Measurements from ENCODE around the gene GPR84.

Gene GPR84

DNA sequence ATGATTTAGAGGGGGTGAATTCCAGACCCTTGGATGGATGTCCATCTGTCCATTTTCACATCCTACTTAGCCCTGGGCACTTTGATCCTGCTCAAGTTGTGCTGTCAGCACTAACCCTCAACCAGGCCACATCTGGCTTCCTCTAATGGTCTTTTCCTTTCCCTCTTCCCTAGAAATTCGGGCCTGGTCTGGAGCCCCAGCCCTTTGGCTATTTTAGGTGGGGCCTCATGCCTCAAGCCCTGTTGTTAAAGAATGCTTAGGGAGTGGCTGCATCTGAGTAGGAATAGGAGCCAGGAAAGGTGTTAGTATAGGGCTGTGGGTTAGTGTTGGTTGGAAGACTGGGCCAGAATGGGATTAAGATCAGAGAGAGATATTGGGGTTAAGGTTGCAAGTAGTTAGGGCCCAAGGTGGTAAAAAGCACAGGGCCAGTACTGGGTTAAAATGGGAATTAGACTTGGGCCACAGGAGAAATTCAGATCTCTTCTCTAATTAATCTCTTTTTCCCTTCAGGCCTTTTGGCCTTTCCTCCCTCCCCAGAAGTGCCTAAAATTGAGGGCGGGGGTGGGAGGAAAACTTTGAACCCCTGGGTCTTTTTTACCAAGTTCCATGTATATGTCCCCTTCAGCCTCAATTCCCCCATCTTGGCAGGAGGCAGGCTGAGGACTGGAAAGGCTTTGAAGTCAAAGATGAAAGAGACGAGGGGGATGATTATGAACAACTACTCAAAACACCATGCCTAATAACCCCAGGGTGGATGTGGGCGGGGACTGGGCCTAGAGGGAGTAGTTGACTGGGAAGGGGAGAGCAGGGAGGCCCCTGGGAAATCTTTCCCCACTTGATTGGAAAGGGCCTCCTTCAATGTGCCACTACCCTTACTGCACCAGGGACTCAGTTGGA lies 24.2 kb upstream of the GPR84 start:
- H3K4me3 ChIP-seq (ENCODE audit: low read length in 2 of 2): no peak overlapping the region
- peaks cover 0 to 12% (median 0%) of the 10 kb centered on the region in 3 experiments for H3K27me3 ChIP-seq (ENCODE audit: control insufficient read depth in 3 of 3, insufficient read depth in 3 of 3, low read depth in 1 of 3, low read length in 3 of 3)
- no peaks in the 10 kb centered on the region for H3K36me3 ChIP-seq (replicated peaks in 1 of 2; ENCODE audit: control insufficient read depth in 2 of 2, insufficient read depth in 2 of 2, low read length in 2 of 2)
- peak overlapping the region; percentile 4 for H3K18ac ChIP-seq (ENCODE audit: low read length)
- H2BK15ac ChIP-seq (ENCODE audit: low read length): no peak overlapping the region
- H4K8ac ChIP-seq (ENCODE audit: low read depth, low read length): no peak overlapping the region
- no peak overlapping the region for H3K9ac ChIP-seq (ENCODE audit: low read depth, low read length, poor library complexity)
- H3K14ac ChIP-seq (ENCODE audit: low read length): no peak overlapping the region
- no peak overlapping the region for H2BK12ac ChIP-seq (ENCODE audit: low read length)
- no peak overlapping the region for H2BK5ac ChIP-seq (ENCODE audit: low read length)
- no peak overlapping the region for H2BK120ac ChIP-seq (ENCODE audit: low read depth, low read length)
- peak overlapping the region; percentile 26 for H2AK5ac ChIP-seq (ENCODE audit: low read depth, low read length)
- peaks cover 51 to 61% of the 10 kb centered on the region in 2 donors for H3K4me1 ChIP-seq (ENCODE audit: control insufficient read depth in 2 of 2, insufficient read depth in 1 of 2, low read depth in 1 of 2, low read length in 2 of 2)
- H3K9me3 ChIP-seq (replicated peaks in 1 of 2; ENCODE audit: control insufficient read depth in 2 of 2, insufficient read depth in 1 of 2, low read depth in 1 of 2, low read length in 2 of 2): no peaks in the 10 kb centered on the region
- no peak overlapping the region for H2AFZ ChIP-seq (ENCODE audit: low read length)
- peak overlapping the region; percentile 22 for H3K27ac ChIP-seq (replicated peaks; ENCODE audit: low read length)
- no peak overlapping the region for H4K91ac ChIP-seq (ENCODE audit: low read depth, low read length, poor library complexity)
- no peak overlapping the region for H3K4ac ChIP-seq (ENCODE audit: low read length)
- no CpG with 5 or more reads among the region's 4 CpGs for WGBS, 2 donors (ENCODE audit: extremely low coverage in 2 of 2, insufficient read length in 2 of 2, insufficient replicate concordance in 1 of 2)
- DNase-seq (ENCODE audit: low spot score): no peak
- no peak overlapping the region for H3K23ac ChIP-seq (ENCODE audit: low read depth, low read length, poor library complexity)
- H3K4me2 ChIP-seq (ENCODE audit: insufficient read depth, low read length, poor library complexity, severe bottlenecking): no peak overlapping the region
- peaks cover 4% of the 10 kb centered on the region for H3K79me1 ChIP-seq (ENCODE audit: low read depth, low read length)

DNA sequence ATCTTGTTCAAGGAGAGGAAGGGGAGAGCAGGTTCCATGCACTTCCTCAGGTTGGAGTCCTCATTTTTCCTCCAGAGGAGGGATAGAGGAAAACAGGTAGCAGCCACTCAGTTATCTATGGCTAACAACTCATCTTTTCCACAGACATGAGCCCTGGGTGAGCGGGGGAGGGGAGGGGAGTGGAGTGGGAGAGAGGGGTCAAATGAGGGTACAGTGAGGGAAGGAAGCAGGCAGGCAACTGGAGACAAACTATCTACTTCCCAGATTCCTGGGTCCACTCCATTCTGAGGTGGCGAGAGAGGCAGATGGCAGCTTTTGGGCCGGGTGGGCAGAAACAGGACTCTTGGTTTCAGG lies 22.8 kb upstream of the GPR84 start:
- Histone ChIP-seq H3K4me1 (ENCODE audit: control insufficient read depth in 2 of 2, insufficient read depth in 1 of 2, low read depth in 1 of 2, low read length in 2 of 2) (peaks cover 51 to 55% of the 10 kb centered on the region in 2 donors), H3K36me3 (replicated peaks in 1 of 2; ENCODE audit: control insufficient read depth in 2 of 2, insufficient read depth in 2 of 2, low read length in 2 of 2) (no peaks in the 10 kb centered on the region), H3K18ac (ENCODE audit: low read length) (peak overlapping the region; percentile 15), H2BK5ac (ENCODE audit: low read length) (no peak overlapping the region), H2AK5ac (ENCODE audit: low read depth, low read length) (no peak overlapping the region), H3K27me3 (ENCODE audit: control insufficient read depth in 3 of 3, insufficient read depth in 3 of 3, low read depth in 1 of 3, low read length in 3 of 3) (peaks cover 0 to 12% (median 0%) of the 10 kb centered on the region in 3 experiments), H2BK15ac (ENCODE audit: low read length) (no peak overlapping the region), H3K79me1 (ENCODE audit: low read depth, low read length) (peaks cover 4% of the 10 kb centered on the region), H3K4me3 (ENCODE audit: low read length in 2 of 2) (no peak overlapping the region), H4K8ac (ENCODE audit: low read depth, low read length) (no peak overlapping the region), H3K9ac (ENCODE audit: low read depth, low read length, poor library complexity) (no peak overlapping the region), H4K91ac (ENCODE audit: low read depth, low read length, poor library complexity) (no peak overlapping the region), H3K4ac (ENCODE audit: low read length) (no peak overlapping the region), H2BK12ac (ENCODE audit: low read length) (no peak overlapping the region), H3K4me2 (ENCODE audit: insufficient read depth, low read length, poor library complexity, severe bottlenecking) (no peak overlapping the region), H2AFZ (ENCODE audit: low read length) (no peak overlapping the region), H3K23ac (ENCODE audit: low read depth, low read length, poor library complexity) (no peak overlapping the region), H3K9me3 (replicated peaks in 1 of 2; ENCODE audit: control insufficient read depth in 2 of 2, insufficient read depth in 1 of 2, low read depth in 1 of 2, low read length in 2 of 2) (no peaks in the 10 kb centered on the region), H3K14ac (ENCODE audit: low read length) (no peak overlapping the region), H3K27ac (replicated peaks; ENCODE audit: low read length) (no peak overlapping the region), H2BK120ac (ENCODE audit: low read depth, low read length) (no peak overlapping the region)
- DNase-seq (ENCODE audit: low spot score): no peak
- WGBS, 2 donors (ENCODE audit: extremely low coverage in 2 of 2, insufficient read length in 2 of 2, insufficient replicate concordance in 1 of 2): no CpG with 5 or more reads among the region's 3 CpGs

DNA sequence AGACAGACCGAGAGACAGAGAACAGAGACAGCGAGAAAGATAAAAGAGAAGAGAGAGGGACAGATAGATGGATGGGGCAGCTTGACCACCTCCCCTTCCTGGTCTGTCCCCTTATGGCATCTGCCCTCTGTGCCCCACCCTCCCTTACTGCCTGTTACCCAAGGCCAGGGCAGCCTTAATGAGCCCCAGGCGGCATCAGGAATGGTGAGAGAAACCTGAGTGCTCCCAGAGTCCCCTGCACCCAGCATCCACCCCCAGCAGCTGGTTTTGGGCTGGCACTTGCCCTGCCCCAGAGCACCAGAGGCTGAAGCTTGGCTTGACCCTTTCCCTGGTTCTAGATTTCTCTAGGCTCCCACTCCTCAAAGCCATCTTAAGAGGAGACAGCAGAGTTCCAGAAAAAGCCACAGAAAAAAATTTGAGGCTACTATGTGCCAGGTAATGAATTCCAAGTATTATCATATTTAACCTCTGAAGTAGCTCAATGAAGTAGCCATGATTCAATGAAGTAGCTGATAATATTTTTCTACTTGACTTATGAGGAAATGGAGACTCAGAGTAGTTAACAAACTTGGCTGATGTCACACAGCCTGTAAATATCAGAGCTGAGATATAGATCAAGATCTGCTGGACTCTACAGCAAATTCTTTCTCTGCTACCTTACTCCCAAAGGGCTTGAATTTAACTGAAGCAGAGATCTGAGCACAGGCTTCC lies 22.3 kb upstream of the GPR84 start:
- DNase-seq (ENCODE audit: low spot score): no peak
- Histone ChIP-seq H3K27ac (replicated peaks; ENCODE audit: low read length) (no peak overlapping the region), H3K4me1 (ENCODE audit: control insufficient read depth in 2 of 2, insufficient read depth in 1 of 2, low read depth in 1 of 2, low read length in 2 of 2) (peaks cover 51% of the 10 kb centered on the region in 2 donors), H3K14ac (ENCODE audit: low read length) (peak overlapping the region; percentile 11), H2BK5ac (ENCODE audit: low read length) (no peak overlapping the region), H3K9me3 (replicated peaks in 1 of 2; ENCODE audit: control insufficient read depth in 2 of 2, insufficient read depth in 1 of 2, low read depth in 1 of 2, low read length in 2 of 2) (no peaks in the 10 kb centered on the region), H2BK12ac (ENCODE audit: low read length) (no peak overlapping the region), H3K36me3 (replicated peaks in 1 of 2; ENCODE audit: control insufficient read depth in 2 of 2, insufficient read depth in 2 of 2, low read length in 2 of 2) (no peaks in the 10 kb centered on the region), H3K27me3 (ENCODE audit: control insufficient read depth in 3 of 3, insufficient read depth in 3 of 3, low read depth in 1 of 3, low read length in 3 of 3) (peaks cover 0 to 12% (median 0%) of the 10 kb centered on the region in 3 experiments), H2AK5ac (ENCODE audit: low read depth, low read length) (no peak overlapping the region), H2AFZ (ENCODE audit: low read length) (no peak overlapping the region), H3K4ac (ENCODE audit: low read length) (no peak overlapping the region), H2BK15ac (ENCODE audit: low read length) (no peak overlapping the region), H2BK120ac (ENCODE audit: low read depth, low read length) (no peak overlapping the region), H3K4me3 (ENCODE audit: low read length in 2 of 2) (no peak overlapping the region), H4K91ac (ENCODE audit: low read depth, low read length, poor library complexity) (no peak overlapping the region), H3K9ac (ENCODE audit: low read depth, low read length, poor library complexity) (no peak overlapping the region), H3K18ac (ENCODE audit: low read length) (peak overlapping the region; percentile 29), H4K8ac (ENCODE audit: low read depth, low read length) (no peak overlapping the region), H3K4me2 (ENCODE audit: insufficient read depth, low read length, poor library complexity, severe bottlenecking) (no peak overlapping the region), H3K23ac (ENCODE audit: low read depth, low read length, poor library complexity) (no peak overlapping the region), H3K79me1 (ENCODE audit: low read depth, low read length) (peaks cover 4% of the 10 kb centered on the region)
- no CpG with 5 or more reads among the region's 3 CpGs for WGBS, 2 donors (ENCODE audit: extremely low coverage in 2 of 2, insufficient read length in 2 of 2, insufficient replicate concordance in 1 of 2)
